ENCODE results near the gene ATG13. TPM values are rescaled to one million over a fixed set of nuclear protein-coding genes. Genes with fewer than 3 reads are reported as not detected.
A peak's percentile ranks its signal among the peaks of the same experiment; 100 is the strongest.
"Not testable (repeated sequence)": the region's sequence is repeated elsewhere in the genome, so short reads cannot be mapped to it uniquely, and the experiment has no call there.

The ATG13 gene
- total and polyA plus RNA-seq, 4 donors, result 29.1 to 72.8 (median 52.4) TPM

GRCh38 chr11:46712874-46713576 is 95.7 kb downstream of the ATG13 start:
- Histone ChIP-seq H3K9ac (ENCODE audit: insufficient read depth in 1 of 2, low read length in 2 of 2) (no peak overlapping the region), H3K27ac (ENCODE audit: low read depth in 1 of 2, low read length in 1 of 2) (no peak overlapping the region), H3K4me3 (no peak overlapping the region), H3K36me3 (ENCODE audit: control insufficient read depth in 4 of 4, insufficient read depth in 4 of 4, low read length in 4 of 4) (no peaks in the 10 kb centered on the region), H3K4me1 (ENCODE audit: control insufficient read depth in 5 of 5, insufficient read depth in 5 of 5, low read length in 5 of 5) (peaks cover 0 to under 1% (median 0%) of the 10 kb centered on the region in 5 donors), H3K9me3 (ENCODE audit: control insufficient read depth in 4 of 4, insufficient read depth in 3 of 4, low read length in 3 of 4) (no peaks in the 10 kb centered on the region), H3K27me3 (ENCODE audit: control insufficient read depth in 3 of 3, insufficient read depth in 3 of 3, low read length in 2 of 3) (no peaks in the 10 kb centered on the region)
- ATAC-seq (ENCODE audit: insufficient read depth, low FRiP score) (no peak), DNase-seq (no peak)
- no peak for TF ChIP-seq CTCF (IDR thresholded peaks at IDR 0.05; ENCODE audit: control extremely low read depth, extremely low read depth)
- 93 to 94% methylated on average over 7 of the region's 7 CpGs for WGBS, 2 donors

- not testable (repeated sequence) for H3K27me3 ChIP-seq (ENCODE audit: control insufficient read depth in 3 of 3, insufficient read depth in 3 of 3, low read length in 2 of 3); H3K9ac ChIP-seq (ENCODE audit: insufficient read depth in 1 of 2, low read length in 2 of 2); H3K4me3 ChIP-seq; DNase-seq; H3K36me3 ChIP-seq (ENCODE audit: control insufficient read depth in 4 of 4, insufficient read depth in 4 of 4, low read length in 4 of 4); H3K4me1 ChIP-seq (ENCODE audit: control insufficient read depth in 5 of 5, insufficient read depth in 5 of 5, low read length in 5 of 5); H3K9me3 ChIP-seq (ENCODE audit: control insufficient read depth in 4 of 4, insufficient read depth in 3 of 4, low read length in 3 of 4); ATAC-seq (ENCODE audit: insufficient read depth, low FRiP score); H3K27ac ChIP-seq (ENCODE audit: low read depth in 1 of 2, low read length in 1 of 2)
- 94 to 98% methylated on average over 2 of the region's 2 CpGs for WGBS, 2 donors
Observed at GRCh38 chr11:46717825-46718154, 100.4 kb downstream of the ATG13 start.

GRCh38 chr11:46718155-46719019 is 101.0 kb downstream of the ATG13 start:
- Histone ChIP-seq H3K4me3 (no peak overlapping the region), H3K36me3 (ENCODE audit: control insufficient read depth in 4 of 4, insufficient read depth in 4 of 4, low read length in 4 of 4) (no peaks in the 10 kb centered on the region), H3K4me1 (ENCODE audit: control insufficient read depth in 5 of 5, insufficient read depth in 5 of 5, low read length in 5 of 5) (peaks cover 0 to 5% (median 0%) of the 10 kb centered on the region in 5 donors), H3K9ac (ENCODE audit: insufficient read depth in 1 of 2, low read length in 2 of 2) (no peak overlapping the region), H3K27ac (ENCODE audit: low read depth in 1 of 2, low read length in 1 of 2) (no peak overlapping the region), H3K9me3 (ENCODE audit: control insufficient read depth in 4 of 4, insufficient read depth in 3 of 4, low read length in 3 of 4) (no peaks in the 10 kb centered on the region), H3K27me3 (ENCODE audit: control insufficient read depth in 3 of 3, insufficient read depth in 3 of 3, low read length in 2 of 3) (no peaks in the 10 kb centered on the region)
- WGBS, 2 donors, result 73 to 81% methylated on average over 11 of the region's 11 CpGs
- DNase-seq (peak; percentile 11 to 47 (median 26)), ATAC-seq (ENCODE audit: insufficient read depth, low FRiP score) (no peak)
- TF ChIP-seq CTCF (IDR thresholded peaks at IDR 0.05; ENCODE audit: control extremely low read depth, extremely low read depth), result no peak

GRCh38 chr11:46719048-46719542 is 101.7 kb downstream of the ATG13 start, which contains the start of gene F2:
F2 (plus strand) TSS chr11:46719213; CDS start chr11:46719236, 23 bp downstream.
- Histone ChIP-seq H3K9me3 (ENCODE audit: control insufficient read depth in 4 of 4, insufficient read depth in 3 of 4, low read length in 3 of 4) (no peaks in the 10 kb centered on the region), H3K27ac (ENCODE audit: low read depth in 1 of 2, low read length in 1 of 2) (no peak within 1 kb of the TSS), H3K36me3 (ENCODE audit: control insufficient read depth in 4 of 4, insufficient read depth in 4 of 4, low read length in 4 of 4) (no peaks in the 10 kb centered on the region), H3K4me1 (ENCODE audit: control insufficient read depth in 5 of 5, insufficient read depth in 5 of 5, low read length in 5 of 5) (peaks cover 0 to 5% (median 0%) of the 10 kb centered on the region in 5 donors), H3K27me3 (ENCODE audit: control insufficient read depth in 3 of 3, insufficient read depth in 3 of 3, low read length in 2 of 3) (no peaks in the 10 kb centered on the region), H3K9ac (ENCODE audit: insufficient read depth in 1 of 2, low read length in 2 of 2) (no peak within 1 kb of the TSS), H3K4me3 (no peak within 1 kb of the TSS)
- DNase-seq (no peak), ATAC-seq (ENCODE audit: insufficient read depth, low FRiP score) (no peak)
- no peak for TF ChIP-seq CTCF (IDR thresholded peaks at IDR 0.05; ENCODE audit: control extremely low read depth, extremely low read depth)
- WGBS, 2 donors, result 89 to 94% methylated on average over 7 of the region's 7 CpGs

Measured in lung (tissue), 12 donors.